ENCODE data around the gene C14orf180.

The C14orf180 gene

DNA sequence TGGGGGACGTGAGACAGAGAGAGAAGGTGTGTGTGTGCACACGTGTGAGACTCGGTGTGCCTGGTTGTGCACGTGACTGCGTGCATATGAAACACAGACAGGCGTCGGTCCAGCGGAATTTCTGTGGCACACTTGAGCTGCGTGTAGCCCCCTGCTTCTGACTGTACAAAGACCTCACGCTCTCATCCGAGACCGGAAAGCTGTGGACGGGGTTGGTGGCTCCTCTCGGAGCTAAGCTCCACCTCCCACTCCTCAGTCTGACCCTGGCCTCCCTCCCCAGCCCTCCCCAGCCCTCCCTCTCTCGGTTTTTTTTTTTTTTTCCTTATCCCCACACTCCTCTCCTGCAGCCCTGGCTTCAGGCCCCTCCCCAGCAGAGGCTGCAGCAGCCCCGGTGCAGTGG, 8.3 kb upstream of the C14orf180 start (continued):
- TF ChIP-seq, protein P1, sequence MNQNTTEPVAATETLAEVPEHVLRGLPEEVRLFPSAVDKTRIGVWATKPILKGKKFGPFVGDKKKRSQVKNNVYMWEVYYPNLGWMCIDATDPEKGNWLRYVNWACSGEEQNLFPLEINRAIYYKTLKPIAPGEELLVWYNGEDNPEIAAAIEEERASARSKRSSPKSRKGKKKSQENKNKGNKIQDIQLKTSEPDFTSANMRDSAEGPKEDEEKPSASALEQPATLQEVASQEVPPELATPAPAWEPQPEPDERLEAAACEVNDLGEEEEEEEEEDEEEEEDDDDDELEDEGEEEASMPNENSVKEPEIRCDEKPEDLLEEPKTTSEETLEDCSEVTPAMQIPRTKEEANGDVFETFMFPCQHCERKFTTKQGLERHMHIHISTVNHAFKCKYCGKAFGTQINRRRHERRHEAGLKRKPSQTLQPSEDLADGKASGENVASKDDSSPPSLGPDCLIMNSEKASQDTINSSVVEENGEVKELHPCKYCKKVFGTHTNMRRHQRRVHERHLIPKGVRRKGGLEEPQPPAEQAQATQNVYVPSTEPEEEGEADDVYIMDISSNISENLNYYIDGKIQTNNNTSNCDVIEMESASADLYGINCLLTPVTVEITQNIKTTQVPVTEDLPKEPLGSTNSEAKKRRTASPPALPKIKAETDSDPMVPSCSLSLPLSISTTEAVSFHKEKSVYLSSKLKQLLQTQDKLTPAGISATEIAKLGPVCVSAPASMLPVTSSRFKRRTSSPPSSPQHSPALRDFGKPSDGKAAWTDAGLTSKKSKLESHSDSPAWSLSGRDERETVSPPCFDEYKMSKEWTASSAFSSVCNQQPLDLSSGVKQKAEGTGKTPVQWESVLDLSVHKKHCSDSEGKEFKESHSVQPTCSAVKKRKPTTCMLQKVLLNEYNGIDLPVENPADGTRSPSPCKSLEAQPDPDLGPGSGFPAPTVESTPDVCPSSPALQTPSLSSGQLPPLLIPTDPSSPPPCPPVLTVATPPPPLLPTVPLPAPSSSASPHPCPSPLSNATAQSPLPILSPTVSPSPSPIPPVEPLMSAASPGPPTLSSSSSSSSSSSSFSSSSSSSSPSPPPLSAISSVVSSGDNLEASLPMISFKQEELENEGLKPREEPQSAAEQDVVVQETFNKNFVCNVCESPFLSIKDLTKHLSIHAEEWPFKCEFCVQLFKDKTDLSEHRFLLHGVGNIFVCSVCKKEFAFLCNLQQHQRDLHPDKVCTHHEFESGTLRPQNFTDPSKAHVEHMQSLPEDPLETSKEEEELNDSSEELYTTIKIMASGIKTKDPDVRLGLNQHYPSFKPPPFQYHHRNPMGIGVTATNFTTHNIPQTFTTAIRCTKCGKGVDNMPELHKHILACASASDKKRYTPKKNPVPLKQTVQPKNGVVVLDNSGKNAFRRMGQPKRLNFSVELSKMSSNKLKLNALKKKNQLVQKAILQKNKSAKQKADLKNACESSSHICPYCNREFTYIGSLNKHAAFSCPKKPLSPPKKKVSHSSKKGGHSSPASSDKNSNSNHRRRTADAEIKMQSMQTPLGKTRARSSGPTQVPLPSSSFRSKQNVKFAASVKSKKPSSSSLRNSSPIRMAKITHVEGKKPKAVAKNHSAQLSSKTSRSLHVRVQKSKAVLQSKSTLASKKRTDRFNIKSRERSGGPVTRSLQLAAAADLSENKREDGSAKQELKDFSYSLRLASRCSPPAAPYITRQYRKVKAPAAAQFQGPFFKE (tag by site-specific recombination; IDR thresholded peaks at IDR 0.05; ENCODE audit: borderline replicate concordance): no peak
- TF ChIP-seq ZNF121 (tag by site-specific recombination; IDR thresholded peaks at IDR 0.05) (no peak), KLF17 (tag by site-specific recombination; IDR thresholded peaks at IDR 0.05) (no peak), KLF7 (tag by site-specific recombination; IDR thresholded peaks at IDR 0.05; ENCODE audit: borderline replicate concordance) (no peak), ZNF16 (tag by site-specific recombination; IDR thresholded peaks at IDR 0.05; ENCODE audit: low read depth) (no peak), ZNF394 (tag by site-specific recombination; IDR thresholded peaks at IDR 0.05; ENCODE audit: borderline replicate concordance) (no peak), YY2 (tag by site-specific recombination; IDR thresholded peaks at IDR 0.05) (no peak), ZBTB8A (tag by site-specific recombination; IDR thresholded peaks at IDR 0.05) (no peak), ZNF549 (tag by site-specific recombination; IDR thresholded peaks at IDR 0.05) (no peak), ZBTB20 (tag by site-specific recombination; IDR thresholded peaks at IDR 0.05) (no peak), ZNF391 (tag by site-specific recombination; IDR thresholded peaks at IDR 0.05; ENCODE audit: borderline replicate concordance, low read depth) (no peak), FEZF1 (tag by site-specific recombination; IDR thresholded peaks at IDR 0.05) (no peak), SP3 (tag by site-specific recombination; IDR thresholded peaks at IDR 0.05) (no peak), ZNF416 (tag by site-specific recombination; IDR thresholded peaks at IDR 0.05) (no peak)
- TF ChIP-seq, protein P2, sequence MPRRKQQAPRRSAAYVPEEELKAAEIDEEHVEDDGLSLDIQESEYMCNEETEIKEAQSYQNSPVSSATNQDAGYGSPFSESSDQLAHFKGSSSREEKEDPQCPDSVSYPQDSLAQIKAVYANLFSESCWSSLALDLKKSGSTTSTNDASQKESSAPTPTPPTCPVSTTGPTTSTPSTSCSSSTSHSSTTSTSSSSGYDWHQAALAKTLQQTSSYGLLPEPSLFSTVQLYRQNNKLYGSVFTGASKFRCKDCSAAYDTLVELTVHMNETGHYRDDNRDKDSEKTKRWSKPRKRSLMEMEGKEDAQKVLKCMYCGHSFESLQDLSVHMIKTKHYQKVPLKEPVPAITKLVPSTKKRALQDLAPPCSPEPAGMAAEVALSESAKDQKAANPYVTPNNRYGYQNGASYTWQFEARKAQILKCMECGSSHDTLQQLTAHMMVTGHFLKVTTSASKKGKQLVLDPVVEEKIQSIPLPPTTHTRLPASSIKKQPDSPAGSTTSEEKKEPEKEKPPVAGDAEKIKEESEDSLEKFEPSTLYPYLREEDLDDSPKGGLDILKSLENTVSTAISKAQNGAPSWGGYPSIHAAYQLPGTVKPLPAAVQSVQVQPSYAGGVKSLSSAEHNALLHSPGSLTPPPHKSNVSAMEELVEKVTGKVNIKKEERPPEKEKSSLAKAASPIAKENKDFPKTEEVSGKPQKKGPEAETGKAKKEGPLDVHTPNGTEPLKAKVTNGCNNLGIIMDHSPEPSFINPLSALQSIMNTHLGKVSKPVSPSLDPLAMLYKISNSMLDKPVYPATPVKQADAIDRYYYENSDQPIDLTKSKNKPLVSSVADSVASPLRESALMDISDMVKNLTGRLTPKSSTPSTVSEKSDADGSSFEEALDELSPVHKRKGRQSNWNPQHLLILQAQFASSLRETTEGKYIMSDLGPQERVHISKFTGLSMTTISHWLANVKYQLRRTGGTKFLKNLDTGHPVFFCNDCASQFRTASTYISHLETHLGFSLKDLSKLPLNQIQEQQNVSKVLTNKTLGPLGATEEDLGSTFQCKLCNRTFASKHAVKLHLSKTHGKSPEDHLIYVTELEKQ (tag by site-specific recombination; IDR thresholded peaks at IDR 0.05; ENCODE audit: borderline replicate concordance): no peak

DNA sequence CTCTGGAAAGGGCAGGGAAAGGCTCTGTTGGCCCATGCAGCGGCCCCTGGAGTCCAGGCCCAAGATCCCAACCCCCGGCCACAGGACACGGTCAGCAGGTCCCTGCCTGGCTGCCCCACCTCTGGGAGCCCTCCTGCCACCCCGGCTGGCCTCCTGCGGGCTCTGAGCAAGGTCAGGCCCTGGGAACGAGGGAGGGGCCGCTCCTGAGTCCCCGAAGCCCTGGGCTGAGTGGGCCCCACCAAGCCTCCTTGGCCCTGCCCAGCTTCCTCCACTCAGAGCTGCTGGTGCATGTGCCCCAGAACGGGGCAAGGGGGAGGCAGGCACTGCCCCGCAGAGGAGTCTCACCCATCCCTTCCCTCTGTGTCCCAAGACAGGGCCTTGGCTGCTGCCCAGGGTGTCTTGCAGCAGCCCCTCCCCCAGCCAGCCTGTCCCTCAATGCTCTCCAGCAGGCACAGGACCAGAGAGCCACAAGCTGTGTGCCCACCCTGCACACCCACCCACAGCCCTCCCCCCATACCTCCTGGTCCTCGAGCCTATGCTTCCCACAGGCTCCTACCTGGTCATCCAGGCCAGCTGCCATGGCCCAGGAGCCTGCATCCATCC, 7.4 kb upstream of the C14orf180 start:
- POLR2A ChIA-PET: no interaction called here
- H3K27ac ChIP-seq (ENCODE audit: extremely low read depth, low read depth, low read length): no peak overlapping the region

More for the DNA sequence above, 7.4 kb upstream of the C14orf180 start:
- TF ChIP-seq ZFP69B (tag by site-specific recombination; IDR thresholded peaks at IDR 0.05) (peak; percentile 72), ZNF580 (tag by site-specific recombination; IDR thresholded peaks at IDR 0.05) (no peak), ZNF692 (tag by site-specific recombination; IDR thresholded peaks at IDR 0.05) (peak; percentile 86)
- Histone ChIP-seq H3K36me3 (ENCODE audit: control insufficient read depth in 2 of 2, insufficient read depth in 1 of 2, low read length in 2 of 2) (no peaks in the 10 kb centered on the region), H3K4me3 (ENCODE audit: low read depth, low read length) (no peak overlapping the region), H3K4me1 (ENCODE audit: control insufficient read depth, insufficient read depth, low read length) (no peaks in the 10 kb centered on the region), H3K9me3 (ENCODE audit: control insufficient read depth, insufficient read depth, low read depth, low read length) (no peaks in the 10 kb centered on the region)
- CTCF ChIA-PET: no interaction called here
